HepG2 (cell line): ENCODE measurements around the gene RUNX2.

ENCODE experiments used
- CREM ChIP-seq, 2 experiments: sonication (generic) in 1 of 2; formaldehyde crosslinking in 1 of 2; IDR thresholded peaks; 2 replicates each; pipeline versions ENCODE4 v1.4.0 to v1.6.1; 2016 to 2020; ENCODE audit warnings: antibody characterized with exemption in 1 of 2, mild to moderate bottlenecking in 1 of 2, missing genetic modification reagents in 1 of 2
- CTCF ChIP-seq: sonication (generic); formaldehyde crosslinking; IDR thresholded peaks from 2 replicates; pipeline ENCODE4 v1.5.0; 2020; ENCODE audit warnings: mild to moderate bottlenecking, missing genetic modification reagents, moderate library complexity
- DNMT1 ChIP-seq: sonication (generic); formaldehyde crosslinking; IDR thresholded peaks from 2 replicates; pipeline ENCODE4 v1.5.1; 2020; ENCODE audit warnings: mild to moderate bottlenecking, missing genetic modification reagents
- KLF16 ChIP-seq, 2 experiments: sonication (generic) in 1 of 2; formaldehyde crosslinking in 1 of 2; IDR thresholded peaks; 2 replicates each; pipeline versions ENCODE4 v1.6.1 to v1.8.0; 2016 to 2023; ENCODE audit warnings: missing genetic modification reagents in 2 of 2, missing compliant biosample characterization in 1 of 2
- ONECUT2 ChIP-seq: sonication (generic); formaldehyde crosslinking; IDR thresholded peaks from 2 replicates; pipeline ENCODE4 v1.4.0; 2020; ENCODE audit warnings: missing genetic modification reagents
- REST ChIP-seq, 2 experiments: IDR thresholded peaks; 2 replicates each; pipeline ENCODE4 v1.6.1; 2011 to 2012; ENCODE audit warnings: low read length in 2 of 2, borderline replicate concordance in 1 of 2, low read depth in 1 of 2, mild to moderate bottlenecking in 1 of 2, moderate library complexity in 1 of 2
- SIN3A ChIP-seq: IDR thresholded peaks from 2 replicates; pipeline ENCODE4 v1.6.1; 2011; ENCODE audit warnings: low read depth, mild to moderate bottlenecking, control low read depth, low read length, borderline replicate concordance
- TBP ChIP-seq: sonication (generic); formaldehyde crosslinking; IDR thresholded peaks from 2 replicates; pipeline ENCODE4 v1.5.0; 2020; ENCODE audit warnings: missing genetic modification reagents
- ZBTB33 ChIP-seq: sonication (generic); formaldehyde crosslinking; IDR thresholded peaks from 2 replicates; pipeline ENCODE4 v1.4.0; 2020; ENCODE audit warnings: missing genetic modification reagents
- ZNF350 ChIP-seq: sonication (generic); formaldehyde crosslinking; IDR thresholded peaks from 2 replicates; pipeline ENCODE4 v1.4.0; 2020; ENCODE audit warnings: mild to moderate bottlenecking, low read depth, missing genetic modification reagents, borderline replicate concordance

- TF ChIP-seq ONECUT2 (no peak), ZBTB33 (CRISPR knock-in tag) (no peak), ZNF350 (CRISPR knock-in tag) (no peak), KLF16 (CRISPR knock-in tag; IDR thresholded peaks at IDR 0.05) (no peak), CREM (IDR thresholded peaks at IDR 0.05) (no peak), CREM (CRISPR knock-in tag; IDR thresholded peaks at IDR 0.05) (no peak), SIN3A (no peak), TBP (CRISPR knock-in tag) (no peak), REST (IDR thresholded peaks at IDR 0.05; ENCODE audit: borderline replicate concordance in 1 of 2, low read depth in 1 of 2, low read length in 2 of 2) (no peak), CTCF (CRISPR knock-in tag) (no peak), DNMT1 (CRISPR knock-in tag) (no peak)
These were observed 324.3 kb downstream of the RUNX2 start for GRCh38 chr6:45652416-45652815.
